COR-L47 (cell line): ENCODE measurements around the gene SINHCAF.
"Not testable (repeated sequence)": the region's sequence is repeated elsewhere in the genome, so short reads cannot be mapped to it uniquely, and the experiment has no call there.

ENCODE experiments used
- DNase-seq: peaks from one replicate; lab custom pipeline; 2025; lab: John Stamatoyannopoulos, UW

SINHCAF gene

DNA sequence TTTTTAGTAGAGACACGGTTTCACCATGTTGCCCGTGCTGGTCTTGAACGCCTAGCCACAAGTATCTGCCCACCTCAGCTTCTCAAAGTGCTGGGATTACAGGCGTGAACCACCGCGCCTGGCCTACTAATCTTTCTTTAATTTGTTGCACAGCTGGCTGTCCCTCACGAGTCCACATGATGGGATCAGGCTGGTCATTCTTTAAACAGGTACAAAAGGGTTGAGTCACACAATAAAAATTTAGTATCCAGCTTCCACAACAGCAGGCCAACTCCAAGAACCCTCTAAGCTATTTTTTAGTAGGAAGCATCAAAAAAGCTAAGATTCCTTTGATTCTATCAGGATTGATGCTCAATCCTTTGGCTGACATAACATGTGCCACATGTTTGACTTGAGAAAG is 17.8 kb downstream of the SINHCAF start:
- DNase-seq = no peak

DNA sequence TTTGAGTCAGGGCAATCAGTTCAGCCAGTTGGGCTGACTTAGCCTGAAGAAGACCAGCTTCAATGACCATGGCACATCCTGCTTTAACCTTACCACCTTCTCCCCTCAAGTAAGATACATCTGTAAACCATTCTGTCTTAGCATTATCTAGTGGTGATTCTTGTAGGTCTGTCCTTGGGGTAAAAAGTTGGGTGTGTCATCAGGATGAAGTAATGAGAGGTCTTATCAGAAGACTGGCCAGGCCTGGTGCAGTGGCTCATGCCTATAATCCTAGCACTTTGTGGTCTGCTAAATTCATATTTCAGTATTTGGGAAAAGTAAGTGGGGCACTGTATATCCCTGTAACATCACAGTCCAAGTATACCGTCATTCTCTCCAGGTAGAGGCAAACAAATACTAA is 19.1 kb downstream of the SINHCAF start:
- no peak for DNase-seq

DNA sequence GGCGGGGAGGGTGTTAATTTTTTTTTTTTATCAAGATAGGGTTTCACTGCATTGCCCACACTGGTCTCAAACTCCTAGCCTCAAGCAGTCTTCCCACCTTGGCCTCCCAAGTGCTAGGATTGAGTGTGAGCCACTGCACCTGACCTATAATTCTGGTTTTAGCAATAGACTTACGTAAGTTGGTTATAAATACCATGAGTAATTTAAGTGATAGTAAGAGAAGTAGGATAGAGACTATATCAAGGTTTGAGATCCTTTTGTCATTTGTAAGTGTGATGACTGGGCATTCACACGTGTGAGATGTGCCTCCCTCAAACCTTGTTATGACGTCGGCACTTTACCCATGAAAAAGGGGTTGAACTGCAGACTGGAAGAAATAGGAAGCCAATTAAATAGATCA is 22.5 kb downstream of the SINHCAF start:
- DNase-seq = no peak

DNA sequence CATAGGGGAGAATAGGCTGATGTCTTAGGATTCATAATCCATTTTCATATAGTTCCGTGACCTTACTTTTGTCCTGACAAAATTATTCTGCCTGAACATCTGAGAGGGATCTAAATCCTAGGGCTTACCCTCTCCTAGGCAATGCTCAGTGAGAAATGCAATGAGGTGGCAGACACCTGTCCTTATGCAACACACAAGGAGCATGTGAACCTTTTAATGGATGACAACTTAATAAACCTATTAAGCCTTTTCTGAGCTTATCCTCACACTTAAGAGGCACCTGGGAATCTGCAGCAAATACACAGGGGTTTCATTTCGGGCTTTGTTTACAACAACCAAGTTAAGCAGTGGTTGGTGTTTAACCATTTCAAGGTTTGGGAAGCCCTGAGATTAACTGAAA is 24.6 kb downstream of the SINHCAF start:
- DNase-seq = no peak

DNA sequence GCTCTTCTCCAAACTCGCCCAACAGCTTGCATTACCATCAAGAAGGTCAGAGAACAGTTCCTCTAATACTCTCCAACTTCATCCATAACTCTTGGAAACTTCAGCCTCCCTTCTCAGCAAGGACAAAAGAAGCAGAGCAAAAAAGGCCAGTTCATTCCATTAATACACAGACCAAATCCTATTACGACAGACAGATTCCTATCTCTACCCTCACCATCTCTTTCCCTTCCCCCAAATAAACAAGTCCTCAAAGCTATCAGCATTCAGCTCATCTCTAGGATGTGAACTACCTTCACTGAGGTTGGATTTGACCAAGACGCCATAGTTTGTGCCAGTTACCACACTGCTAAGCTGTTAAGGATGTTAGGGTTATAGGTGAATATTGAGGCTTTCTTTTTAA is 25.2 kb downstream of the SINHCAF start:
- no peak for DNase-seq

DNA sequence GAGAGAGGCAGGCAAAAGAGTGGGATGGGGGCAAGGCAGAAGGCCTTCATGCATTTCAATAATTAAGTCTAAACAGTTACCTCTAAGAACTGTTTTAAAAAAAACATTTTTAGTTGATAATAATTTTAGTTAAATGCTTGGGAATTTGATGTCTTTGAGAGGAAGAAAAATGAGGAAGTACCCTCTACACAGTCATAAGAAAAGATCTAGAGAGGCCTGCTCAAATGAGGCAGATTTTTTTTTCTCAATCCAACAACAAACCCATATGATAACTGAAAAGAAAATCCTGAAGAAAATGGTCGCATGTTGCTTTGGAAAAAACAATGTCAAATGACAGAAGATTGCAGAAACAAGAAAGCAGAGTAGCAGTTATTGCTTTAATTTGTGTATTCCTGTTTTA is 25.6 kb downstream of the SINHCAF start:
- DNase-seq = no peak

DNA sequence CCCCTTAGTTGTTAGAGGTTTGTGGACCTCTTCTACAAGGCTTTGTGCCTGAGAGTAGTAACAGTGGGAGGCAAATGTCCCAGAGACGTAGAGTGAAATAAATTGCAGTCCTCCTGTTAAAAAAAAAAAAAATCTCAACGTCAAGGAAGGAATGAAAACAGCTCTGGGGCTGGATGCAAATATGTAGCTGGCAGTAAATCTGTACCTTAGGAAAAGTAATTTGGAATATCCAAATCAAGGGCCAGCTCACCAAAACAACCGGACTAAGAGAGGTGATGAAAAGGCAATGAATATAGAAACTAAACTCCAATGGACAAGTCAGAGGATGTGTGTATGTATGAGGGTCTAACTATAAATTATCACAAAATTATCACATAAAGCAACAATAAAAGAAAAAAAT is 27.0 kb downstream of the SINHCAF start:
- no peak for DNase-seq

DNA sequence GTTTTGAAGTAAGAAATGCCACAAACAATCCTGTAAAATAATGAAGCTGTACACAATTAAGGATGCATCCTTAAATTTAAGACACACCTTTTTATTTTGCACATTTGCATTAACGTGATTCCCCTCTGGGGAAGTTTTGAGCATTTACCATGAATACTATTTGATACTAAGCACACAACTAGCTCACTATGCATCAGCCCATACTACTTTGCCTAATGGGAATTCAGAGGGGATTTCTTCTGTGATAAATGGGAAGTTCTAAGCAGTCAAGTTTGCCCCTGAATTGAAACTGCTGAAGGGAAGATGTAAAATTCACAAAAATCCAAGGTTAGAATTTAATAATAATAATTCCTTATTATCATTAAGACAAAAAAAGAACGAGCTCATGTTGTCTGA is 27.4 kb downstream of the SINHCAF start:
- no peak for DNase-seq

DNA sequence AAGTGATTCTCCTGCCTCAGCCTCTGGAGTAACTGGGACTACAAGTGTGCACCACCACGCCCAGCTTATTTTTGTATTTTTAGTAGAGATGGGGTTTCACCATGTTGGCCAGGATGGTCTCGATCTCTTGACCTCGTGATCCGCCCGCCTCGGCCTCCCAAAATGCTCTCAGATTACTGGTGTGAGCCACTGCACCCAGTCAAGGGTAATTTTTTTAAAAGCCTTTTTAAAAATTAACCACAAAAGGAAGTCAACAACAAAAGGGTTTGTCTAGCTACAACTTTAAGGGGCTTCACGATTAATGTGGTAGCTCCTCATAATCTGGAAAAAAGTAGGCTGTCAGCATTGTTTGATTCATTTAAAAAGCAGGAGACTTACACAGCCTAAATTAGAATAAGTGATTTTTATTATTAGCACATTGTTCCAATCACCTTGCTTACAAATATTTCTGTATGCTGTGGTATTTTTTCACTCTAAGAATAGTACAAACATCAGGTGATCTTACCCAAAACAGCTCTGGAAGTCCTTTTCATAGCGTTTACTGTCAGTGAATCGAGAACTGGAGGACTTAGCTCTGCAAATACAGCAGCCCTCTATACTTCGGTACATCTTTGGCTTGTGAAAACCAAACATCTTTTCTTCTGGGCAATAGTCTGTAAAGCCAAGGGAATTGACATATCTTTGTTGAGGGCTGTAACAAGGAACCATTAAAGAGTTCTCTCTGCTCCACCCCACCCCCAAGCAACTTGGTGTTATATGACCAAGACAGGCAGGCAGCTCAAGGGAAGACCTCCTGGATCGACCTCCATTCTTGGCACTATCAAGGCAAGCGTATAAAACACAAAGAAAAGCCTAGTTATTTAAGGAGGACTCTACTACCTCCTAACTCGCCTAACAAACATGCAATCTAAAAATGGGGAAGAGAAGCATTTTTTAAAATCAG is 28.1 kb downstream of the SINHCAF start:
- DNase-seq = no peak

DNA sequence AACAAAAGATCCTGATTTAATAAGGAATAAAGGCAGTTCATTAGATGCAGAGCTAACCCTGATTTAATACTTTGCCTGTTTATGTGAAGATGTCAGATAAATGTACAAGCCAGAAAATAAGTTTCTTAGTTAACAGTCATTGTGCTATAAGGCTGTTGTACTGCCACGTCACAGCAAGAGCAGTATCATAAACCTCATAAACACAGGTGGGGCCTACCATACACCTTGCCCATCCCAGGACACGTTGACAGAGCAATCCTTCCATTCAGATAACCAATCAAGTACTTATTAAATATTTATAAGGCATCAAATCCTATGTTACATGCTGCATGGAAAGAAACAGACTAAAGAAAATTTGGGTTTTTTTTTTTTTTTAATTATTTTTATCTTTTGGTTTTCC is 36.5 kb downstream of the SINHCAF start:
- DNase-seq = no peak

DNA sequence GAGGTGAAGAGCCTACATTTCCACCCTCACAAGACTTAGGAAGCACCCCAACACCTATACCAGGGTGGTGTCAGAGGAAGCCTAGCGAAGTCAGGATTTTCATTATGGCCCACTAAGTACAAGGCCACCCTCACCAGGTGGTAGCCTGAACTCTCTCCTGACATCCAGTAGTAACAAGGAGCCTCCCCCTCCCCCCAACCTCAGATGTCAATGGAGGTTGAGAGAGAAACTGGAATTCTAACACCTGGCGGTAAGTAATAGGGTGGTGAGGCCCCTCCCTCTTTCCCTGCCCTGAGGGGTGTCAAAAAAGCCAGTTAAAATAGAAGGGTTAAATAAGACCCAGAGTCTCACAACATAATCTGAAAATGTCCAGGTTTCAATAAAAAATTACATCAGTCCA is 37.6 kb downstream of the SINHCAF start:
- no peak for DNase-seq

DNA sequence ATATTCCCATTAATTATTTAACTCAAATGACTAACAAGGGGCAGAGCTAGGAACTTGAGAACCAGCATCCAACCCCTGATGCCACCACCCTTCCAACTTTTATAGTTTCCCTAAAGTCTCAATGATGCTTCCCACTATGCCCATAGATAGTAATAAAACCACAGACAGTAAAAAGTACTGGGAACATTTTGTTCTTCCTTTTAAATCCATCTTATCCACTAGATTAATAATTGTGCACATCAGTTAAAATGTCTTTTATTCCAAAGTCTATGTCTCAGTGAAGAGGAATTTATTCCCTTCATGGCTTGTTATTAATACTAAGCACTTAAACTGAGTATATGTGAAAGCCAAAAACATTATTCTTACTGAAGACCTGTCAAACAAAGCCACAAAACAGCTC is 45.8 kb downstream of the SINHCAF start:
- DNase-seq = no peak

DNA sequence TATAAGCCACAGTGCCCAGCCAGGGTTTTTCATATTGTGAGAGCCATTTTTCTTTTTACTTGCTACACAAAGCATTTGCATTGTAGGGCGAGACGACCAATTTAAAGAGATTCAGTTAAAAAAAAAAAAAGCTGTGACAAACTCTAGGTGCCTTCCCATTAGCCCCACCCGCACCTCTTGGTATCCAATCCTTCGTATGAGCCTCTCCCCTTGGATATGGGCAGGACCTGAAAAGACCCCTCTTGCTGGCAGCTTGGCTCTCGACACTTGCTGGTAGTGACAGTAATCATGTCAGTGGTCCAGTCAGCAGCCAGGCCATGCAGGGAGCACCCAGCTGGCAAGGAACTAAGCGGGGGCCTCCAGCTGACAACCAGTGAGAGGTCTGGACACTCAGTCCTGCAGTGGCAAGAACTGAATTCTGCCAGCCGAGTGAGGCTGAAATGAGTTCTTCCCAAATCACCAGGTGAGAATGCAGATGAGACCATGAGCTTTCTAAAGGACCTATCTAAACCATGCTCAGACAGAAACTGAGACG is 46.5 kb downstream of the SINHCAF start:
- DNase-seq = no peak

DNA sequence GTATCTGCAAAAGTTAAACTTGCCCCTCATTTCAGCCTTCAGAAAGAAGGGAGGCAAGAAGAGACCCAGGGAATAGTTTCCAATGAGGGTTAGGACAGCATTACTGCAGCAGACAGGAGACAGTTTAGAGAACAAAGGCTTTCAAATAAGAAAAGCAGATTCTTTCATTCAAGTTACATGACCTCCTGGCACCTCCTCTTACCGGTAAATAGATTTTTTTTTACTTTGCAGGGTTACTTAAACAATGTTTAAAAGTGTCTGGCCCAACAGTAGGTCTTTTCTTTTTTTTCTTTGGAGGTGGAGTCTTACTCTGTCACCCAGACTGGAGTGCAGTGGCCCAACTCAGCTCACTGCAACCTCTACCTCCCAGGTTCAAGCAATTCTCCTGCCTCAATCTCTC is 47.1 kb downstream of the SINHCAF start:
- DNase-seq = no peak

DNA sequence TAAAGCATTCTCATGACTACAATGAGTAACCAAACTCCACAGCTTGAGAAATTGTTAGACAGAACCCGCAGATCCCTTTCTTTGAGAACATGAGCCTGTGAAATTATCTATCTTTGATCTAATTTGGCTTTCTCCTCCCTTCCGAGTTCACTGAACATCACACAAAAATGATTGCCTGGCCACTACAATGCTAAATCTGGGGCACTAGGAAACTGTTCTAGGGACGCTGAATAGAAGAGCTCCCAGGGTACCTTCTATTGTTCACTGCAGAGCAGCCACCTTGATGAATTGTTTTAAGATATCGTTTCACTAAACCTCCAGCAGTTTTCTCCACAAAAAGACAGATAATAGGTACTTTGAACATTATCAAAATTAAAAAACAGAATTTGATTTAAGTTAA is 47.5 kb downstream of the SINHCAF start:
- no peak for DNase-seq

DNA sequence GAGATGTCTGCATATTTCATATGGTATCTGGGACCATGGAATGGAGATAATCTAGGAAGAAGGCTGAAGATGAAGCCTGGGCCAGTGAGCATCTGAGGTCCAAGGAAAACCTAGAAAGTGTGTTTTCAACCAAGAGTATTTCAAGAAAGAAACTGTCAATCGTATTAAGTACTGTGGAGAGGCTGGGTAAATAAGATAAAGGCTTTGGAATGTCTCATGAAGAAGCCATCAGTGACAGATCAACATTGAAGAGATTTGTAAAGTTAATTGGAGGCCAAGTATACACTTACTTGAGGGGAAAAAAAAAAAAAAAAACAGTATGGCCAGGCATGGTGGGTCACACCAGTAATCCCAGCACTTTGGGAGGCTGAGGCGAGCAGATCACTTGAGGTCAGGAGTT is 48.9 kb downstream of the SINHCAF start:
- no peak for DNase-seq

DNA sequence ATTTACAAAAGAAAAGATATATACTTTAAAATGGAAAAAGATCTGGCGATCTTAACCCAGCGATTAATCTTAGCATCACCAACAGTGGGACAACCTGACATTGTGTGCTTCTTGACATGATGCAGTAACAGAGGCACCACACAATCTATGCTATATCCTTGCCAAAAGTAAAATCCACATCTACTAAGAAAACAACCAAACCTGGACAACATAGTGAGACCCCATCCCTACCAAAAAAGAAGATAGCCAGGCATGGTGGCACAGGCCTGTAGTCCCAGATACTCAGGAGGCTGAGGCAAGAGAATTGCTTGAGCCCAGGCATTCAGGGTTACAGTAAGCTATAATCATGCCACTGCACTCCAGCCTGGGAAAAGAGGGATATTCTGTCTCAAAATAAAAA is 50.5 kb downstream of the SINHCAF start:
- DNase-seq = no peak

DNA sequence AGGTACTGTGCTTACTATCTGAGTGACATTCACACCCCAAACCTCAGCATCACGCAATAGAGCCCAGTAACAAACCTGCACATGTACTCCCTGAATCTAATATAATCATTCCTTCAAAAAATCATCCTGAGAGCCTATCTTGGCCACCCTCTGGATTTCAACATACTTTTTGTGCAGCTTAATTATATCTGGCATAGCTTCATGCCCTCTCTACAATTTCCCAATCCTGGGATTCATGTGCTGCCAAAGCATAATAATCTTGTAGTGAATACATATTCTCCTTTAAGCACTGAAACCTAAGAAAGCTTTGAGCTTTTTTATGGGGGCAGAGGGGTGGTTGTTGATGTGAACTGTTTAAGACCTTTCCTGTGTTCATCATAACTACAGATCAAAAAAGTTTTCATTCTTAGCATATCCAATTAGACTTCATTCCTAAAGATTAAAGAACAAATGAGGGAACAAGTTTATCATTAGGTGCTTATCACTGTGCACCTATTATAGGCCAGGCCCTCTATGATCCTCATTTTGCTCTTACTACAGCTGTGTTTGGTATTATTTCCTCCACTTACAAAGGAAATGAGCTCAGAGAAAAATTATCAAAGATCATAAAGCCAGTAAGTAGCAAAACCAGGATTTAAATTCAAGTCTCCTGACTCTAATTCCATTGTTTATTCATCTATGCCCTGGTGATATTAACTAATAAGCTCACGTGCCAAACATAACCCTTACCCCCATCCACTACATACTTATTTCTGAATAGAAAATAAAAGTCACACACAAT is 51.2 kb downstream of the SINHCAF start:
- no peak for DNase-seq

DNA sequence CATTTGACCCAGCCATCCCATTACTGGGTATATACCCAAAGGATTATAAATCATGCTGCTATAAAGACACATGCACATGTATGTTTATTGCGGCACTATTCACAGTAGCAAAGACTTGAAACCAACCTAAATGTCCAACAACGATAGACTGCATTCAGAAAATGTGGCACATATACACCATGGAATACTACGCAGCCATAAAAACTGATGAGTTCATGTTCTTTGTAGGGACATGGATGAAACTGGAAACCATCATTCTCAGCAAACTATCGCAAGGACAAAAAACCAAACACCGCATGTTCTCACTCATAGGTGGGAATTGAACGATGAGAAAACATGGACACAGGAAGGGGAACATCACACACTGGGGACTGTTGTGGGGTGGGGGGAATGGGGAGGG is 52.2 kb downstream of the SINHCAF start:
- DNase-seq = not testable (repeated sequence)

DNA sequence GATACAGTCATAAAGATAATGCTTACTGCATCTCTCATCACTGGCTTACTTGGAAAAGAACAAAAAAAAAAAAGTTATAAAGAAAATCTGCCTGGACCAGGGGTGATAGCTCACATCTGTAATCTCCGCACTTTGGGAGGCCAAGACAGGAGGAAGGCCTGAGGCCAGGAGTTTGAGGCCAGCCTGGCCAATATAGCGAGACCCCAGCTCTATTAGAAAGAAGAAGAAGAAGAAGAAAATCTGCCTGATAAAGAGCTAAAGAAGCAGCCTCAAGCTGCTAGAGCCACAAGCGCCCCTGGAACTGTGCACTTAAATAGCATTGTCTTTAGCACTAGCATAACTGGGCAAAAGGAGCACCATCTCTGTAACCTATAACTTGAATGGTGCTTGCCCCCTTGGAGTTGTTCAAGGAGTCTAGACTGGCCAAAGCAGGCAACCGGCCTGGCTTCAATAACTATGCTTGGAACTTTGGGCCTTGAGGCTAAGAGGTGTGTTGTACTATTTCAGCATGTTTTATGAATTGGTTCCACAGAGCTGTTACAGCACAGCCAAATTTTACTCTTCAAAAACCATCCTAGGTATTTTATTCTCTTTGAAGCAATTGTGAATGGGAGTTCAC is 53.2 kb downstream of the SINHCAF start:
- DNase-seq = no peak

DNA sequence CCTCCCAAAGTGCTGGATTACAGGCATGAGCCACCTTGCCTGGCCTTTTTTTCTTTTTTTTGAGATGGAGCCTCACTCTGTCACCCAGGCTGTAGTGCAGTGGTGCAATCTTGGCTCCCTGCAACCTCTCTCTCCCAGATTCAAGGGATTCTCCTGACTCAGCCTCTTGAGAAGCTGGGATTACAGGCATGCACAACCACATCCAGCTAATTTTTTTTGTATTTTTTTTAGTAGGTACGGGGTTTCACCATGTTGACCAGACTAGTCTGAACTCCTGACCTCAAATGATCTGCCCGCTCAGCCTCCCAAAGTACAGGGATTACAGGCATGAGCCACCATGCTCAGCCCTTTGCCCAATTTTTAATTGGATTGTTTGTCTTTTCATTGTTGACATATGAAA is 58.0 kb downstream of the SINHCAF start:
- no peak for DNase-seq

DNA sequence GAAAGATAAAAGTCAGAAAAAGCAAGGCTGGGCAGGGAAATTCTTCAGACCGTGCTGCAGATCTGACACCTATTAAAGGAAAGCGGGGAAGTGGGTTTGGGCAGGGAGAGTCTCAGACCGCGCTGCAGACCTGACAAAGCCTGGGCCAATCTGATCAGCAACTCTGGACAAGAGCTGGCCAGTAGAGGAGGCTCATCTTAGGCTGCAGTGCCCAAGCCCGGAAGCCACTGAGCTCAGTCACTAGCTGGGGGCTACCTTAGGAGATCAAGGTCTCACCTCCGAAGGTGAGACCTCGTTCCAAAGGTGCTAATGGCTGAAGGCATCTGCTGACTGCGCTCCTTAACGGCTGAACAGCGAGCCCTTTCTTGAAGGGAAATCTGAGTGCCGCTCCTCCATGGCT is 60.2 kb downstream of the SINHCAF start:
- DNase-seq = no peak

DNA sequence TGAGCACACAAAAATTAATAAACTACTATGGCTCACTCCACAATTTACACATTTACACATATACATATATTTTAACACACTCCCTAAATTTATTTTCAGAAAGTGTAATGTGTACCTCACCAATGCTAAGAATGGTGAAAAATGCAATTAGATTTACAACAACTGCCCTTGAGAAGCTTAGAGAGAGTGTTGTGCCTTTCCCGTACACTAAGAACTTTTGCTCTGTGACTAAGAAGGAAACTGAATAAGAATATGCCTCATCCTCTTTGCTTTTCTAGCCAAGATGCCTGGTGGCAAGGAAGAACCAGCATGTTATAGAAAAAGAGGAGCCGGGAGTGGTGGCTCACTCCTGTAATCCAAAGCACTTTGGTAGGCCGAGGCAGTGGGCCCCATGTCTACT is 62.3 kb downstream of the SINHCAF start:
- DNase-seq = no peak
